ENCODE data around the gene EFNB3.

- TF ChIP-seq CTCF (IDR thresholded peaks at IDR 0.05) (no peak), POLR2AphosphoS5 (IDR thresholded peaks at IDR 0.05) (no peak), EP300 (IDR thresholded peaks at IDR 0.05) (no peak)
Measured at GRCh38 chr17:7712111-7712771, 7.2 kb downstream of the EFNB3 start.

Data from sigmoid colon (tissue), 4 donors.